Ramos (cell line): Measurements from ENCODE around the gene XKR7.
"Not testable (repeated sequence)": the region's sequence is repeated elsewhere in the genome, so short reads cannot be mapped to it uniquely, and the experiment has no call there.

Source experiments
- in situ Hi-C: fragments of 300-500 bp; cut with MboI; formaldehyde crosslinking; loops from one replicate; pipeline ENCODE4 v1.14.3; 2022; ENCODE audit warnings: low sequenced_read_pairs; ENCODE audit not compliant: unreplicated experiment

The XKR7 gene

GRCh38 chr20:32033721-32034120 is 65.8 kb downstream of the XKR7 start:
- in situ Hi-C loops = not testable (repeated sequence)

DNA sequence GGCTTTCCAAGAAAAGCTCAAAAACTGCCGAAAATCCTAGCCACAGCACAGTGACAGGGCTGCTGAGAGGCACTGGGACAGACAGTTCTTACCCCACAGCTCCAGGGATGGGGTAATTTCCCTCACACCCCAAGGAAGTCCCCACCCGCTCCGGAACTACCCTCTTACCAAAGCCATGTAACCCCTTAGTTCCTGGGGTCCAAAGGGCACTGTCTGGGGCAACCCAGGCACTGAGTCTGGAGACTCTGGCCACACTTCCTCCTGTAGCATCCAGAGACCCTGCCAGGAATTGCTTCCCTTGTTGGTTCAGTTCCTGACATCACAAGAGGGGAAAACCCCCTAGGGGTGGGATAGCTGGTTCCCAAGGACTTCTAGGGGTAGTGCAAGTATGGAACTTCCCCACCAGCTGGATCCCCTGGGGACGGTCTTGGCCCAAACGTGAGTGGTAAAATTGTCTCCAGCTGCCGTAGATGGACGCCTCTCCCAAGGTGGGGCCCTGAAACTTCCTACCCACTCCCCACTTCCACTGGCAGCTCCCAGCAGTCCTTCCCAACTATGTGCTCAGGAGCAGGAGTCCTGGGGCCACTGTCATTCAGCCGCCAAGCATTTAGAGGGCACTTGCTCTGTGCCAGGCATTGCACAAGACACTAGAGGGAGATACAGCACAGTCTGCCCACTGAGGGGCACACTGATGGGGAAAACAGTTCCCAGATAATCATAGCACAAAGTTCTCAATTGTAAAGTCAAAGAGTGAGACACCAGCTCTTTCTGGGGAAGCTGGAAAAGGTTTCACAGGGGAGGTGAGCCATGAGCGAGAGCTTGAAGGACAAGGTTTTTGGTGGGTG is 66.9 kb downstream of the XKR7 start:
- in situ Hi-C loops = no loop called here

DNA sequence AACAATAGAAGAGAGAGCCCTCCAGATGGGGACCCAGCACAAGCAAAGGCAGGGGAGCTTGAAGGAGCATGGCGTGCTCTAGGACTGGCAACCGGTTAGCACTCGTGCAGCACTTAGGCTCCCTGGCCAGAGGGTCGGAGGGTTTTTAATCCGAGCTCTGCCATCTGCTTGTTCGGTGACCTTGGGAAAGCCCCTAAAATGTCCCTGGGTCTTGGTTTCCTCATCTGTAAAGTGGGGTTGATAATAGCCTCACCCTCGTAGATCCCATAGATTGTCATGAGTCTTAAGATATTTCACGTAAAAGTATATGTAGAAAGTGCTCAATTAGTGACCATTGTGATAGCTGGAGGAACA is 67.5 kb downstream of the XKR7 start:
- in situ Hi-C loops = no loop called here

DNA sequence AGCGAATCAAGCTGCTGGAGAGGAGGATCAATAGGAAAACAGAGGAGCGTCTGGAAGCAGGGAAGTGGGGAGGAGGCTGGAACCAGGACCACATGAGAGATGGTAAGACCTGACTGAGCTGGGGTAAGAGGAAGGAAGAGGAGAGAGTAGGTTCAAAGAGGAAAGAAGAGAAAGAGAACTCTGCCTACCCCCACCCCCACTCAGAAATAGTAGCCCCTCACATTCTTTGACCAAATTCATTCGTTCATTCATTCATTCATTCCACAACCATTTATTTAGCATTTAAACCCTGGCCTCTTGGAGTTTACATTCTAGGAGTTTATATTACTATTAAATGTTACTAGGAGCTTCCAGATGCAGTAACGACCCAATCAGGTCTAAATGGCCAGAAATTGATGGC is 68.3 kb downstream of the XKR7 start:
- in situ Hi-C loops = no loop called here

- in situ Hi-C loops = no loop called here
Observed at GRCh38 chr20:32036716-32037485, 69.0 kb downstream of the XKR7 start.

DNA sequence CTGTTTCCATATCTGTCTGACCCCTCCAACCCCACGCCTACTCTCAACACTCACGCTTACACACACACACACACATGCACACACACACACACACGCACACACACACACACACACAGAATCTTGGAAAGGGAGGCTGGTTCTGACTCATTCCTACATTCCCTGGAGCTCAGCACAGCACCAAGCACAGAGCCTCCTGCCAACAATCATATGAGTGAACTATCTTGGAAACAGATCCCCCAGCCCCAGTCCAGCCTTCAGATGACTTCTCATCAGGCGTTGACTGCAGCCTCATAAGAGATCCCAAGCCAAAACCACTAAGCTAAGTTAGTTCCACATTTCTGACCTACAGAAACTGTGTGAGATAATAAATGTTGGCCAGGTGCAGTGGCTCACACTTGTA is 70.0 kb downstream of the XKR7 start:
- in situ Hi-C loops = no loop called here

DNA sequence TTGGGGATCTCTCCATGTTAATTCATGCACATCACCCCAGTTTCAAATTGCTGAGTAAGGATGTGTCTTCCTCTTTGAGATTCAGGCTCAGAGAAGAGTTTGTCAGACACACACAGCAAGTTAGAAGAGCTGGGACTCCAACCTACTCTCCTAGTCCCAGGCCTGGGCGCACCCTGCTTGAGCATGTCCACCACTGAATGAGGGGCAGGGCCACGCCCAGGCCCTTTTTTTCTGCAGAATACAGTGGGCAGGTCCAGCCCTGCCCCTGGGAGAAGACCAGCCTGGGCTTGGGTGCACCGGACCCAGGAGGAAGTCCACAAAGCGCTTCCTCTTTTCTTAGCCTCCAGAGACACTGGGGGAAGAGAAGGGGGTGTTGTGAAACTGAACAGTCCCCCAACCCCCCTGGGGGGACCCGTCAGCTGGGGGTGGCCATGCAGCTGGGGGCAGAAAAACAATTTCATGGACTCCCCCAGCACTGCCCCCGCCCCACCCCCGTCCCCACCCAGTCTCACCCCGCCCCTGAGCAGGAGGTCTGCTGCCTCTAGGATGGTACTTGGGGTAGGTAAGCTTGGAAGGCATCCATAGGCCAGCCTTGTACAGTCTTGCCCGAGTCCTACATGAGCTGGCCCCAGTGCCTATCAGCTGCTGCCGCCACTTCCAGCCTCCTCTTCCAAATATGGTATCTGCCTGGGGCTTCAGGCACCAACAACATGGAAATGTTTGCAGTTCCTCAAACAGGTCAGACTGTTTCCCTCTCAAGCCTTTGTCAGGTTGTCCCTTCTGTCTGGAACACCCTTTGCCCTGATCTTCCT is 72.4 kb downstream of the XKR7 start:
- in situ Hi-C loops = no loop called here

DNA sequence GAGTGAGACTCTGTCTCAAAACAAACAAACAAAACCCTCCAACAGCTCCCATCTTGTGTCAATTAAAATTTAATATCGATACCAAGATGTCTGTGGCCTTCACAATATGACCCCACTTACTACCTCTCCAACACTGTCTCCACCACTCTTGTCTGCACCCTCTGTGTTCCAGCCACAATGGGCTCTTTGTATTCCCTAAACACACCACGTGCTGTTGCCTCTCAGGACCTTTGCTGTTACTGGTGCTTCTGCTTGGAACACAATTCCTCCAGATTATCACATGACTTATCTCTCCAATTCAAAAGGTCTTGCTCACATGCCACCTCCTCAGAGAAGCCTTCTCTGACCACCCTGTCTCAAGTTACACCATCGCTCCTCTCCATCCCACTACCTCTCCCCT is 78.0 kb downstream of the XKR7 start:
- in situ Hi-C loops = no loop called here

- in situ Hi-C loops = no loop called here
Observed at GRCh38 chr20:32050324-32050841, 82.4 kb downstream of the XKR7 start.

DNA sequence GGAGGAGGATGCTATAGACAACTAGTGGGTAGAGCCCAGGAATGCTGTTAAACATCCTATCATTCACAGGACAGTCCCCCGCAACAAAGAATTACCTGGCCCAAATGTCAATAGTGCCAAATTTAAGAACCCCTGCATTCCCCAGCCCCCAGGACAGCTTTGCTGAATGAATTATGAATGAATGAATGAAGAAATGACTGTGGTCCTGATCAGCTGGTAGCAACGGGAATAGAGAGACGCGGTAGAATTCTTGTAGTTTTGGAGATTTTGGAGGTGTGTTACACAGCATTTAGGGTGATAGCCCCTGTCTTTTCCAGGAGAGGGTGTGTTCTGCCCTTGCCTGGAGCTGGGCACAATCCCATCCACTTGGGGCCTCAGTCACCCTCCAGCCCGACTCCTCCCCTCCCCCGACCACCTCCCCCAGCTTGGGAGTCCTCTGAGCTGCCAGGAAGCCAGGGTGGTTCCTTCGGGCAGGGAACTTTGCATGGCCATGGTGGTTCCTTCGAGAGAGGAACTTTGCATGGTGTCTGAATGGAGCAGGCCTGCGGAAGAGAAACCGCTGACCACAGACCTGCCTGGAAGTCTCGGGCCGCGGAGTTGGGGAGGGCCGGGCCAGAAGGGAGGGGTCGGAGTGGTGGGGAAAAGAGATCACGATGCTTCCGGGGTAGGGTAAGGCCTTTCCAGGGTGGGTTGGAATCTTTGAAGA is 83.1 kb downstream of the XKR7 start:
- in situ Hi-C loops = no loop called here

DNA sequence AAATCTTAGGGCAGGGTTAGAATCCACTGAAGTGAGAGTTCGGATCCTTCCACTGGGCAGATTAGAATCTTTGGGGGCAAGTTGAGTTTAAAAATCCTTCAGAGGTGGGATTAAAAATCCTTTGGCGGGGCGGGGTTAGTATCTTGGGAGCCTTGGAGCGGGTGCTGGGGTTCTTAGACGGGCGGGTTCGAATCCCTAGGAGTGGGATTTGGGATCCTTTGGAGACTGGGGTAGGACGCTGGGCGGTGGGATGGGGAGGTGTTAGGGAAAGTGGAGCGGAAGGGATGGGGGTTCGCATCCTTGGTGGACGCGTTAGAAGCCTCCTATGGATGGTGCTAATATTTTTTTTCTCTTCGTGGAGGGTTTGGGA is 83.8 kb downstream of the XKR7 start:
- in situ Hi-C loops = no loop called here

DNA sequence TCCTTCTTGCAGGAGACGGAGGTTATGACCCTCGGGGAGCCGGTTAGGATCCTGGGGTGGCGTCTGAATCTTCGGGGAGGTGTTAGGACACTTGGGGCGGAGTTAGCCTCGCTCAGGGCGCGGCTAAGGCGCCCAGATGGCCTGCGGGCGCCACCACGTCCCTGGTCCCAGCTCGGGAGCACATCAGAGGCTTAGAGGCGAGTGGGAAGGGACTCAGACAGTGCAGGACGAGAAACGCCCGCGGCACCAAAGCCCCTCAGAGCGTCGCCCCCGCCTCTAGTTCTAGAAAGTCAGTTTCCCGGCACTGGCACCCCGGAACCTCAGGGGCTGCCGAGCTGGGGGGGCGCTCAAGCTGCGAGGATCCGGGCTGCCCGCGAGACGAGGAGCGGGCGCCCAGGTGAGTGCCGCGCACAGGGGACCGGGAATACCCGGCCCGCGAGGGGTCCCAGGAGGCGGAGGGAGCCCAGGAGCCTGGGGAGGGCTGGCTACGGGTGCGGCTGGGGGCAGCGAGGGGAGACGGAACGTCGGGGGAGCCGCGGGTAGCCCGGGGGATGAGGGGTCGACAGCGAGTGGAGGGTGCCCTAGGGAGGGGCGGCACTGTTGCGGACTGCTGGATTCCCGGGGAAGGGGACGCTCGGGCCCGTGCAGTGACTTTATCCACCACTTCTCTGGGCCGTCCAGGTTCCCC is 84.3 kb downstream of the XKR7 start, which contains the start of gene HCK:
Gene HCK (plus strand): TSS at position 153 of the 688 bp plus-strand sequence.
- in situ Hi-C loops = no loop called here

GRCh38 chr20:32052778-32053362 is 84.9 kb downstream of the XKR7 start:
- in situ Hi-C loops = no loop called here
